ENCODE measurements around the gene CPTP.

Gene CPTP

GRCh38 chr1:1307923-1308755 lies 16.5 kb upstream of the CPTP start, which contains the start of the genes ACAP3 and PUSL1:
Gene ACAP3 (minus strand): TSS chr1:1307930. CDS start chr1:1307815, 115 bp downstream.
Gene PUSL1 (plus strand): TSS chr1:1308597. CDS start chr1:1308644, 47 bp downstream.
- Histone ChIP-seq H3K27ac (peak within 1 kb of the TSS; percentile 89 to 98), H3K4me3 (peak within 1 kb of the TSS; percentile 81)
- peak; percentile 96 for DNase-seq (ENCODE audit: low spot score)
- TF ChIP-seq CTCF (IDR thresholded peaks at IDR 0.05), result no peak

- Histone ChIP-seq H3K27ac (peak overlapping the region; percentile 89 to 98), H3K4me3 (peak overlapping the region; percentile 81)
- no peak for TF ChIP-seq CTCF (IDR thresholded peaks at IDR 0.05)
- no peak for DNase-seq (ENCODE audit: low spot score)
These were observed 15.8 kb upstream of the CPTP start for GRCh38 chr1:1308756-1309250.

GRCh38 chr1:1309251-1310108 lies 15.1 kb upstream of the CPTP start:
- Histone ChIP-seq H3K4me3 (peak overlapping the region; percentile 81), H3K27ac (peak overlapping the region; percentile 89 to 98)
- no peak for TF ChIP-seq CTCF (IDR thresholded peaks at IDR 0.05)
- no peak for DNase-seq (ENCODE audit: low spot score)

GRCh38 chr1:1310109-1310385 lies 14.6 kb upstream of the CPTP start:
- no peak for TF ChIP-seq CTCF (IDR thresholded peaks at IDR 0.05)
- Histone ChIP-seq H3K4me3 (no peak overlapping the region), H3K27ac (peak overlapping the region in 1 of 2 donors; percentile 98)
- DNase-seq (ENCODE audit: low spot score), result no peak

- Histone ChIP-seq H3K4me3 (no peak overlapping the region), H3K27ac (no peak overlapping the region)
- TF ChIP-seq CTCF (IDR thresholded peaks at IDR 0.05), result no peak
- DNase-seq (ENCODE audit: low spot score), result no peak
These were observed 14.0 kb upstream of the CPTP start for GRCh38 chr1:1310476-1311053.

GRCh38 chr1:1311107-1312104 lies 13.2 kb upstream of the CPTP start:
- DNase-seq (ENCODE audit: low spot score), result no peak
- no peak overlapping the region for H3K4me3 ChIP-seq
- no peak for TF ChIP-seq CTCF (IDR thresholded peaks at IDR 0.05)
- no peak overlapping the region for H3K27ac ChIP-seq
